ENCODE results near the gene ATP1B1. TPM values are rescaled to one million over a fixed set of nuclear protein-coding genes. Genes with fewer than 3 reads are reported as not detected.

ATP1B1 gene
- total and polyA plus RNA-seq, 2 of the 13 experiments (the other 11 are each of a cell fraction or from before 2014, with no cell fraction given): 134 to 135 TPM

DNA sequence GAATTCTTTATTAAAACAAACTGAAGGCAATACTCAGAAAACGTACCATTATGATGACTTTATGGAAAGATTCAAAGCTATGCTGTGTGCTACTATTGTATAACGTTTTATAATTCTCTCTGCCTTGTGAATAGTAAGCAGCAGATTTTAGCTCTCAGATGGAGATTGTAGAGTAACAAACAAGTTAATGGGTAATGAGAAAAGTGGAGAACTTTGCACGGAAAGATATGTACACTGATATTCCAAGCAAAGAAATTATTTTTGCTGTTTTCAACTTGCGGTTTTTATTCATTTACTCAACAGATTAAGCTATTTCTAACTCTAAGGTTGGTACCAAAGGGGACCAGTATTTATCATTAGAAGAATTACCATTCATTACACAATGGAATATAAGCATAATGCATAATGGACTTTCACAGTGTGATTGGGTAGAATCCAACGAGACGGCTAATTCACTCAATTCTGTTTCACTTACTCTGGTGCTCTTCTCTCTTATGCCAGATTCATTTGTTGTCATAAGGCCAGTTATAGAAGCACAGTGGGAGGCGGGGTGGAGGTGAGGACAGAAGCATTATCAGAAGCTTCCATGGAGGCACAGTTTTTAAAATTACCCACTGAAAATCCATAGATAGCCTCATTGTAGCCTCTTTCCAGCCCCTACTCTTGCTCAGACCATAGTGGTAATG, 38.6 kb downstream of the ATP1B1 start (continued):
- TF ChIP-seq, protein P1, sequence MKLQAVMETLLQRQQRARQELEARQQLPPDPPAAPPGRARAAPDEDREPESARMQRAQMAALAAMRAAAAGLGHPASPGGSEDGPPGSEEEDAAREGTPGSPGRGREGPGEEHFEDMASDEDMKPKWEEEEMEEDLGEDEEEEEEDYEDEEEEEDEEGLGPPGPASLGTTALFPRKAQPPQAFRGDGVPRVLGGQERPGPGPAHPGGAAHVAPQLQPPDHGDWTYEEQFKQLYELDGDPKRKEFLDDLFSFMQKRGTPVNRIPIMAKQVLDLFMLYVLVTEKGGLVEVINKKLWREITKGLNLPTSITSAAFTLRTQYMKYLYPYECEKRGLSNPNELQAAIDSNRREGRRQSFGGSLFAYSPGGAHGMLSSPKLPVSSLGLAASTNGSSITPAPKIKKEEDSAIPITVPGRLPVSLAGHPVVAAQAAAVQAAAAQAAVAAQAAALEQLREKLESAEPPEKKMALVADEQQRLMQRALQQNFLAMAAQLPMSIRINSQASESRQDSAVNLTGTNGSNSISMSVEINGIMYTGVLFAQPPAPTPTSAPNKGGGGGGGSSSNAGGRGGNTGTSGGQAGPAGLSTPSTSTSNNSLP (IDR thresholded peaks at IDR 0.05; ENCODE audit: low read depth, low read length): peak; percentile 39; the same call in 1 of the 2 replicates
- TF ChIP-seq ZKSCAN5 (CRISPR knock-in tag; IDR thresholded peaks at IDR 0.05) (peak; percentile 86; the same call in 1 of the 2 replicates), HMG20A (CRISPR knock-in tag; IDR thresholded peaks at IDR 0.05; ENCODE audit: borderline replicate concordance) (0 out of 2 replicates have a peak, but pooled peaks have one; percentile 39), SOX5 (CRISPR knock-in tag; IDR thresholded peaks at IDR 0.05; ENCODE audit: borderline replicate concordance) (peak; percentile 55; the same call in 1 of the 2 replicates), SAP130 (CRISPR knock-in tag; IDR thresholded peaks at IDR 0.05; ENCODE audit: low read depth) (peak; percentile 14), PHF21A (CRISPR knock-in tag; IDR thresholded peaks at IDR 0.05) (0 out of 2 replicates have a peak, but pooled peaks have one; percentile 2), POLR2AphosphoS5 (IDR thresholded peaks at IDR 0.05; ENCODE audit: low read depth, low read length) (peak; percentile 47; the same call in 1 of the 2 replicates), ATM (IDR thresholded peaks at IDR 0.05; ENCODE audit: borderline replicate concordance) (peak; percentile 90; the same call in 1 of the 2 replicates)
- TF ChIP-seq, protein P2, sequence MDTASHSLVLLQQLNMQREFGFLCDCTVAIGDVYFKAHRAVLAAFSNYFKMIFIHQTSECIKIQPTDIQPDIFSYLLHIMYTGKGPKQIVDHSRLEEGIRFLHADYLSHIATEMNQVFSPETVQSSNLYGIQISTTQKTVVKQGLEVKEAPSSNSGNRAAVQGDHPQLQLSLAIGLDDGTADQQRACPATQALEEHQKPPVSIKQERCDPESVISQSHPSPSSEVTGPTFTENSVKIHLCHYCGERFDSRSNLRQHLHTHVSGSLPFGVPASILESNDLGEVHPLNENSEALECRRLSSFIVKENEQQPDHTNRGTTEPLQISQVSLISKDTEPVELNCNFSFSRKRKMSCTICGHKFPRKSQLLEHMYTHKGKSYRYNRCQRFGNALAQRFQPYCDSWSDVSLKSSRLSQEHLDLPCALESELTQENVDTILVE (CRISPR knock-in tag; IDR thresholded peaks at IDR 0.05): no peak
- TF ChIP-seq, protein P3, sequence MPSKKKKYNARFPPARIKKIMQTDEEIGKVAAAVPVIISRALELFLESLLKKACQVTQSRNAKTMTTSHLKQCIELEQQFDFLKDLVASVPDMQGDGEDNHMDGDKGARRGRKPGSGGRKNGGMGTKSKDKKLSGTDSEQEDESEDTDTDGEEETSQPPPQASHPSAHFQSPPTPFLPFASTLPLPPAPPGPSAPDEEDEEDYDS (CRISPR knock-in tag; IDR thresholded peaks at IDR 0.05): 0 out of 2 replicates have a peak, but pooled peaks have one; percentile 19
- TF ChIP-seq, protein P4, sequence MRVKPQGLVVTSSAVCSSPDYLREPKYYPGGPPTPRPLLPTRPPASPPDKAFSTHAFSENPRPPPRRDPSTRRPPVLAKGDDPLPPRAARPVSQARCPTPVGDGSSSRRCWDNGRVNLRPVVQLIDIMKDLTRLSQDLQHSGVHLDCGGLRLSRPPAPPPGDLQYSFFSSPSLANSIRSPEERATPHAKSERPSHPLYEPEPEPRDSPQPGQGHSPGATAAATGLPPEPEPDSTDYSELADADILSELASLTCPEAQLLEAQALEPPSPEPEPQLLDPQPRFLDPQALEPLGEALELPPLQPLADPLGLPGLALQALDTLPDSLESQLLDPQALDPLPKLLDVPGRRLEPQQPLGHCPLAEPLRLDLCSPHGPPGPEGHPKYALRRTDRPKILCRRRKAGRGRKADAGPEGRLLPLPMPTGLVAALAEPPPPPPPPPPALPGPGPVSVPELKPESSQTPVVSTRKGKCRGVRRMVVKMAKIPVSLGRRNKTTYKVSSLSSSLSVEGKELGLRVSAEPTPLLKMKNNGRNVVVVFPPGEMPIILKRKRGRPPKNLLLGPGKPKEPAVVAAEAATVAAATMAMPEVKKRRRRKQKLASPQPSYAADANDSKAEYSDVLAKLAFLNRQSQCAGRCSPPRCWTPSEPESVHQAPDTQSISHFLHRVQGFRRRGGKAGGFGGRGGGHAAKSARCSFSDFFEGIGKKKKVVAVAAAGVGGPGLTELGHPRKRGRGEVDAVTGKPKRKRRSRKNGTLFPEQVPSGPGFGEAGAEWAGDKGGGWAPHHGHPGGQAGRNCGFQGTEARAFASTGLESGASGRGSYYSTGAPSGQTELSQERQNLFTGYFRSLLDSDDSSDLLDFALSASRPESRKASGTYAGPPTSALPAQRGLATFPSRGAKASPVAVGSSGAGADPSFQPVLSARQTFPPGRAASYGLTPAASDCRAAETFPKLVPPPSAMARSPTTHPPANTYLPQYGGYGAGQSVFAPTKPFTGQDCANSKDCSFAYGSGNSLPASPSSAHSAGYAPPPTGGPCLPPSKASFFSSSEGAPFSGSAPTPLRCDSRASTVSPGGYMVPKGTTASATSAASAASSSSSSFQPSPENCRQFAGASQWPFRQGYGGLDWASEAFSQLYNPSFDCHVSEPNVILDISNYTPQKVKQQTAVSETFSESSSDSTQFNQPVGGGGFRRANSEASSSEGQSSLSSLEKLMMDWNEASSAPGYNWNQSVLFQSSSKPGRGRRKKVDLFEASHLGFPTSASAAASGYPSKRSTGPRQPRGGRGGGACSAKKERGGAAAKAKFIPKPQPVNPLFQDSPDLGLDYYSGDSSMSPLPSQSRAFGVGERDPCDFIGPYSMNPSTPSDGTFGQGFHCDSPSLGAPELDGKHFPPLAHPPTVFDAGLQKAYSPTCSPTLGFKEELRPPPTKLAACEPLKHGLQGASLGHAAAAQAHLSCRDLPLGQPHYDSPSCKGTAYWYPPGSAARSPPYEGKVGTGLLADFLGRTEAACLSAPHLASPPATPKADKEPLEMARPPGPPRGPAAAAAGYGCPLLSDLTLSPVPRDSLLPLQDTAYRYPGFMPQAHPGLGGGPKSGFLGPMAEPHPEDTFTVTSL (CRISPR knock-in tag; IDR thresholded peaks at IDR 0.05; ENCODE audit: borderline replicate concordance): peak; percentile 46; the same call in 1 of the 2 replicates
- TF ChIP-seq, protein P5, sequence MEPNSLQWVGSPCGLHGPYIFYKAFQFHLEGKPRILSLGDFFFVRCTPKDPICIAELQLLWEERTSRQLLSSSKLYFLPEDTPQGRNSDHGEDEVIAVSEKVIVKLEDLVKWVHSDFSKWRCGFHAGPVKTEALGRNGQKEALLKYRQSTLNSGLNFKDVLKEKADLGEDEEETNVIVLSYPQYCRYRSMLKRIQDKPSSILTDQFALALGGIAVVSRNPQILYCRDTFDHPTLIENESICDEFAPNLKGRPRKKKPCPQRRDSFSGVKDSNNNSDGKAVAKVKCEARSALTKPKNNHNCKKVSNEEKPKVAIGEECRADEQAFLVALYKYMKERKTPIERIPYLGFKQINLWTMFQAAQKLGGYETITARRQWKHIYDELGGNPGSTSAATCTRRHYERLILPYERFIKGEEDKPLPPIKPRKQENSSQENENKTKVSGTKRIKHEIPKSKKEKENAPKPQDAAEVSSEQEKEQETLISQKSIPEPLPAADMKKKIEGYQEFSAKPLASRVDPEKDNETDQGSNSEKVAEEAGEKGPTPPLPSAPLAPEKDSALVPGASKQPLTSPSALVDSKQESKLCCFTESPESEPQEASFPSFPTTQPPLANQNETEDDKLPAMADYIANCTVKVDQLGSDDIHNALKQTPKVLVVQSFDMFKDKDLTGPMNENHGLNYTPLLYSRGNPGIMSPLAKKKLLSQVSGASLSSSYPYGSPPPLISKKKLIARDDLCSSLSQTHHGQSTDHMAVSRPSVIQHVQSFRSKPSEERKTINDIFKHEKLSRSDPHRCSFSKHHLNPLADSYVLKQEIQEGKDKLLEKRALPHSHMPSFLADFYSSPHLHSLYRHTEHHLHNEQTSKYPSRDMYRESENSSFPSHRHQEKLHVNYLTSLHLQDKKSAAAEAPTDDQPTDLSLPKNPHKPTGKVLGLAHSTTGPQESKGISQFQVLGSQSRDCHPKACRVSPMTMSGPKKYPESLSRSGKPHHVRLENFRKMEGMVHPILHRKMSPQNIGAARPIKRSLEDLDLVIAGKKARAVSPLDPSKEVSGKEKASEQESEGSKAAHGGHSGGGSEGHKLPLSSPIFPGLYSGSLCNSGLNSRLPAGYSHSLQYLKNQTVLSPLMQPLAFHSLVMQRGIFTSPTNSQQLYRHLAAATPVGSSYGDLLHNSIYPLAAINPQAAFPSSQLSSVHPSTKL (CRISPR knock-in tag; IDR thresholded peaks at IDR 0.05): peak; percentile 77
